Suprapubic skin (tissue), 4 donors: ENCODE results near the gene PATE4. TPM values are rescaled to one million over a fixed set of nuclear protein-coding genes. Genes with fewer than 3 reads are reported as not detected.

Experiments used
- DNase-seq, 2 donors: peaks; one replicate each; pipeline ENCODE4 v3.0.0-alpha.2; 2019; ENCODE audit warnings: low spot score in 2 of 2
- H3K27ac ChIP-seq: fragments of 200-600 bp; sonication (generic); one replicate; pipeline ENCODE4 v1.5.1; 2019
- H3K27me3 ChIP-seq: fragments of 200-600 bp; sonication (generic); one replicate; pipeline ENCODE4 v1.5.1; 2019
- H3K36me3 ChIP-seq: fragments of 200-600 bp; sonication (generic); one replicate; pipeline ENCODE4 v1.5.1; 2019
- H3K4me1 ChIP-seq: fragments of 200-600 bp; sonication (generic); one replicate; pipeline ENCODE4 v1.5.1; 2019
- H3K4me3 ChIP-seq: fragments of 200-600 bp; sonication (generic); one replicate; pipeline ENCODE4 v1.5.1; 2019; ENCODE audit warnings: mild to moderate bottlenecking
- H3K9me3 ChIP-seq: fragments of 200-600 bp; sonication (generic); one replicate; pipeline ENCODE4 v1.5.1; 2019
- EP300 ChIP-seq: sonication (generic); formaldehyde crosslinking; IDR thresholded peaks from one replicate; pipeline ENCODE4 v1.6.1; 2017; ENCODE audit warnings: antibody characterized with exemption
- POLR2A ChIP-seq, 2 donors: fragments of 450-650 bp; IDR thresholded peaks; one replicate each; pipeline ENCODE4 v1.6.1; 2017; ENCODE audit warnings: antibody characterized with exemption in 2 of 2, mild to moderate bottlenecking in 2 of 2, moderate library complexity in 2 of 2
- POLR2AphosphoS5 ChIP-seq, 3 donors: sonication (generic); formaldehyde crosslinking; IDR thresholded peaks; one replicate each; pipeline ENCODE4 v1.6.1; 2017; ENCODE audit warnings: antibody characterized with exemption in 3 of 3
- WGBS: methylation state at CpG from one replicate; pipeline ENCODE4 v1.1.5; 2018; 5-methylcytosine and 5-hydroxymethylcytosine counted together
- total RNA-seq, 4 donors: library from RNA; depleted of rRNA; stranded (reverse); fragments of >200 nt; gene quantifications; one replicate each; pipeline ENCODE4 v1.1.0, GENCODE V29; 2016
- TF ChIP-seq, protein P1 (sequence below), 2 donors: fragments of 200-600 bp in 1 of 2; fragments of 450-650 bp in 1 of 2; sonication (generic) in 1 of 2; IDR thresholded peaks; one replicate each; pipeline ENCODE4 v1.5.1; 2016 to 2019; ENCODE audit warnings: antibody characterized with exemption in 2 of 2, mild to moderate bottlenecking in 1 of 2, moderate library complexity in 1 of 2

PATE4 gene
- total RNA-seq, 4 donors from 2014 or later = not detected

DNA sequence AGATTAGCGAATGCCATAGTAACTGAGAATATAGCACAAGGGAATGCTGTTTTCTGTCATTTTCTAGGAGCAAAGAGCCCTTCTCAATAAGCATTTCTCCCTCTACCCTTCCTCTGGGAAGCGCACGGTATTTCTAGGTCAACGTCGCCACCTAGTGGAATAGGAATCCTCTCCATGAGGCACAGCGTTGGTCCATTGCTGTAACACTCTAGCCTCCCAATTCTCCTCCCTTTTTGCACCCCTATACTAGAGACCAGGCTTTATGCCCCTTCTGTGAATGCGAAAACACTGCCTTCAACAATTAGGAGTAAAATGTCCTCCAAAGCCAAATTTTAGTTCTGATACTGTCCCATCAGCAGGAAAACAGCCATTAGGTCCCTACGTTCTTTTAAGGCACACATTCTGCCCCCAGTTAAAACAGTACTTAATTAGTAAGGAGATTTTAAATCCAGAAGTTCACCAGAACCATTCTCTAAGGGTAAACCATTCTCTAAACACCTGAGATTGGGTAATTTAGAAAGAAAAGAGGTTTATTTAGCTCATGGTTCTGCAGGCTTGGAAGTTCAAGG lies 41.5 kb downstream of the PATE4 start:
- H3K9me3 ChIP-seq = no peaks in the 10 kb centered on the region
- no peaks in the 10 kb centered on the region for H3K36me3 ChIP-seq
- H3K4me3 ChIP-seq = no peak overlapping the region
- no peak for TF ChIP-seq POLR2AphosphoS5 (IDR thresholded peaks at IDR 0.05)
- TF ChIP-seq POLR2A (IDR thresholded peaks at IDR 0.05) = no peak
- TF ChIP-seq, protein P1, sequence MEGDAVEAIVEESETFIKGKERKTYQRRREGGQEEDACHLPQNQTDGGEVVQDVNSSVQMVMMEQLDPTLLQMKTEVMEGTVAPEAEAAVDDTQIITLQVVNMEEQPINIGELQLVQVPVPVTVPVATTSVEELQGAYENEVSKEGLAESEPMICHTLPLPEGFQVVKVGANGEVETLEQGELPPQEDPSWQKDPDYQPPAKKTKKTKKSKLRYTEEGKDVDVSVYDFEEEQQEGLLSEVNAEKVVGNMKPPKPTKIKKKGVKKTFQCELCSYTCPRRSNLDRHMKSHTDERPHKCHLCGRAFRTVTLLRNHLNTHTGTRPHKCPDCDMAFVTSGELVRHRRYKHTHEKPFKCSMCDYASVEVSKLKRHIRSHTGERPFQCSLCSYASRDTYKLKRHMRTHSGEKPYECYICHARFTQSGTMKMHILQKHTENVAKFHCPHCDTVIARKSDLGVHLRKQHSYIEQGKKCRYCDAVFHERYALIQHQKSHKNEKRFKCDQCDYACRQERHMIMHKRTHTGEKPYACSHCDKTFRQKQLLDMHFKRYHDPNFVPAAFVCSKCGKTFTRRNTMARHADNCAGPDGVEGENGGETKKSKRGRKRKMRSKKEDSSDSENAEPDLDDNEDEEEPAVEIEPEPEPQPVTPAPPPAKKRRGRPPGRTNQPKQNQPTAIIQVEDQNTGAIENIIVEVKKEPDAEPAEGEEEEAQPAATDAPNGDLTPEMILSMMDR (IDR thresholded peaks at IDR 0.05) = peak; percentile 41 to 67
- H3K4me1 ChIP-seq = no peaks in the 10 kb centered on the region
- 19% methylated on average over 8 of the region's 8 CpGs for WGBS
- no peak for DNase-seq
- H3K27me3 ChIP-seq = no peaks in the 10 kb centered on the region
- H3K27ac ChIP-seq = no peak overlapping the region

DNA sequence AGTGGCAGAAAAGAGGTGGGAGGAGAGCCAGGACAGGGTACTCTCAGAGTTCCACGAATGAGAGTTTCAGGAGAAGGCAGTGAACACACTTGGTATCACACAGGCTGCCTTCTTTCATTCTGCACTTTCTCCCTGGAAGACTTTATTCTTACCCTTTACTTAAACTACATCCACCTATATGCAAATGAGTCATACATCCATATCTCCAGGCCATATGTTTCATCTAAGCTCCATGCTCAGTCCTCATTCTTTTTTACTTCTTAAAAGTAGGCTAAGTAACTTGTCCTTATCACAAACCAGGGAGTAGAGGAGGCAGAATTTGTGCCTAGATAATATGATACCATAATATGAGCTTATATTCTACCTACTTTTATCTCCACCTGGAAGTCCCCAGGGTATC lies 48.2 kb downstream of the PATE4 start:
- DNase-seq = no peak
- Histone ChIP-seq H3K4me1 (no peaks in the 10 kb centered on the region), H3K27ac (no peak overlapping the region), H3K4me3 (no peak overlapping the region), H3K9me3 (no peaks in the 10 kb centered on the region), H3K27me3 (no peaks in the 10 kb centered on the region), H3K36me3 (no peaks in the 10 kb centered on the region)
- WGBS = 60% methylated on average over 1 of the region's 1 CpG
- TF ChIP-seq POLR2AphosphoS5 (IDR thresholded peaks at IDR 0.05) (no peak), EP300 (no peak), POLR2A (IDR thresholded peaks at IDR 0.05) (no peak)
- TF ChIP-seq, protein P1 (IDR thresholded peaks at IDR 0.05) = no peak

DNA sequence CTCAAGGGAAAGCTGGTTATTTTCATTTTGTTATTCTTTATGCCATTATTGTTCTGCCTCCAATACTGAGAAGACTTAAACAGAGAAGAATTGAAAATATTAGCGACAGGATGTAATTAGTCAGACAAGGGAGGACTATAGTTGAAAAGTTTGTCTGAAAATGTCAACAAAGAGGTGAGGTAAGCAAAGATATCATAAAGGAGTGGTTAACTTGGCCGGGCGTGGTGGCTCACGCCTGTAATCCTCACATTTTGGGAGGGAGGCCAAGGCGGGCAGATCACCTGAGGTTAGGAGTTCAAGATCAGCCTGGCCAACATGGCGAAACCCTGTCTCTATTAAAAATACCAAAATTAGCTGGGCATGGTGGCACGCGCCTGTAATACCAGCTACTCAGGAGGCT lies 50.3 kb downstream of the PATE4 start:
- no peak for DNase-seq
- Histone ChIP-seq H3K27ac (no peak overlapping the region), H3K9me3 (no peaks in the 10 kb centered on the region), H3K36me3 (no peaks in the 10 kb centered on the region), H3K4me1 (peaks cover 13% of the 10 kb centered on the region), H3K27me3 (no peaks in the 10 kb centered on the region), H3K4me3 (no peak overlapping the region)
- WGBS = 76% methylated on average over 8 of the region's 8 CpGs
- no peak for TF ChIP-seq POLR2A (IDR thresholded peaks at IDR 0.05)
- TF ChIP-seq, protein P1 (IDR thresholded peaks at IDR 0.05) = no peak
- TF ChIP-seq EP300 = no peak
- no peak for TF ChIP-seq POLR2AphosphoS5 (IDR thresholded peaks at IDR 0.05)

DNA sequence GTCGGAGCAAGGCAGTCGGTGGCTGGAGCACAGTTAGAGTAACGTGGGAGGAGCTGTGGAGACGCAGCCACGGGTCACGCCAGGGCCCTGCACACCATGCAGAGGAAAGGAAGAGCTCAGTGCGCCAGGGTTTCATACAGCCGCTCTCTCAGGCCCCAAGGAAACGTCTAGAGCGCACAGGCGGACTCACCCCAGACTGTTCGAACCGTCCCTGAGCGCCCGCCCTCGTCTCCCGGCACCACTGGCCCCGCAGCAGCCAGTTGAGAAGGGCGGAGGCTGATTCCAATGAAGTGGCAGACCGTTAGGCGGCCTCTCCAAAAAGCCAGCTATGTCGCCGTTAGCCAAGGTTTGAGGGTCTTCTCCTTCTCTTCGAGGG lies 53.9 kb downstream of the PATE4 start:
- H3K36me3 ChIP-seq = peaks cover 2% of the 10 kb centered on the region
- peak; percentile 74 to 81 for DNase-seq
- H3K9me3 ChIP-seq = no peaks in the 10 kb centered on the region
- TF ChIP-seq POLR2A (IDR thresholded peaks at IDR 0.05) (no peak), POLR2AphosphoS5 (IDR thresholded peaks at IDR 0.05) (no peak), EP300 (no peak)
- TF ChIP-seq, protein P1 (IDR thresholded peaks at IDR 0.05) = no peak
- peak overlapping the region; percentile 97 for H3K4me3 ChIP-seq
- peaks cover 17% of the 10 kb centered on the region for H3K4me1 ChIP-seq
- 6% methylated on average over 15 of the region's 24 CpGs for WGBS
- peak overlapping the region; percentile 95 for H3K27ac ChIP-seq
- no peaks in the 10 kb centered on the region for H3K27me3 ChIP-seq

DNA sequence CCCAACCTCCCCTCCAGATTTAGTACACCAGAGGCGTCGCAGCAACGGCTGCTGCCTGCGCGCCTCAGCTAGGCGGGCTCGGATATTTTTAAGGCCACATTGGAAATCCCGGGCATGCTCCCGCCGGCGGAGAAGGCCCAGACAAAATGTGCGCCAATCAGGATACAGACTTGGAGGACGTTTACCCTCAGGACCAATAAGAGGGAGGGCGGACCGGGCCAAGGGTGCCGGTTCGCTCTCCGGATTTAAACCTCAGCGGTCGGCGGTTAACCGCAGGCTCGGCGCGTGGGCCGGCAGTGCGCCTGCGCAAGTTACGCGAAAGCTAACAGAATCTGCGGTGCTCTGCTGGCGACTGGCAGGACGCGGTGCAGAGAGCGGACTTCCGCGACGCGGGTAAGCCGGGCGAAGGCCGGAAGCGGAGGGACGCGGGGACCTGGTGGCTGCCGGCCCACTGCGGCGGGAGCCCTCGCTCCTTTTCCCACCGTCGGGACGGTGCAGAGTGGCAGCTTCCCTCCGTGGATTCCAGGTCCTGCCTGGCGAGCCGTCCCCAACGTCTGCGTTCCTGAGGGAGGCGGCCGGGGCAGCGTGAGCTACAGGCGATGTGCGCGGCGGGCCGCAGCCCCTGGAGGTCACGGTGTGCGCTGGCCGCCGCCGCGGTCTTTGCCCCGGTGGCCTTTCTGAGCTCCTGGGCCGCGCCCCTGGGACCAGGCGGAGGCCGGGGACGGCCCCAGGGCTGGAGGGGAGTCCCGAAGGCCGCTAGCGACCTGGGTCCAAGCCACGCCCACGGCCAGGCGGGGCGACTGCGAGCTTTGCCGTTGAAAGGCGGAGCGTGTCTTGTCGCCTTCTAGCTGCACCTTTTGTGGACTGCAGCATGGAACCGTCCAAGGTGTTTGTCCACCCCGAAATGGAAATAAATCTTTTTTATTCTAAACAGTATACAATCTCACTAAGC lies 54.5 kb downstream of the PATE4 start, which contains the start of gene HYLS1:
Gene HYLS1 (plus strand): TSS at position 296 of the 952 bp plus-strand sequence. CDS start 11,701 bp downstream, outside the sequence.
- H3K27me3 ChIP-seq = no peaks in the 10 kb centered on the region
- peak within 1 kb of the TSS; percentile 95 for H3K27ac ChIP-seq
- H3K4me3 ChIP-seq = peak within 1 kb of the TSS; percentile 97
- 0% methylated on average over 14 of the region's 91 CpGs for WGBS
- peak; percentile 96 to 97 for DNase-seq
- TF ChIP-seq, protein P1 (IDR thresholded peaks at IDR 0.05) = peak in 1 of 2 donors; percentile 9
- peak in 1 of 2 donors; percentile 21 for TF ChIP-seq POLR2A (IDR thresholded peaks at IDR 0.05)
- TF ChIP-seq POLR2AphosphoS5 (IDR thresholded peaks at IDR 0.05) = peak in 2 of 3 donors; percentile 63 to 78
- TF ChIP-seq EP300 = no peak
- peaks cover 17% of the 10 kb centered on the region for H3K4me1 ChIP-seq
- H3K36me3 ChIP-seq = peaks cover 4% of the 10 kb centered on the region
- no peaks in the 10 kb centered on the region for H3K9me3 ChIP-seq
